H1 (cell line): ENCODE results near the gene KDM1A. TPM values are rescaled to one million over a fixed set of nuclear protein-coding genes. Genes with fewer than 3 reads are reported as not detected.

Experiments used
- CTCF ChIA-PET: fragments of 300-600 bp; sonication (Branson Sonifier 250); formaldehyde crosslinking; loops from one replicate; lab custom pipeline; 2021; ENCODE audit not compliant: partially characterized antibody; lab: Charles Lee
- POLR2A ChIA-PET: fragments of 300-600 bp; sonication (Branson Sonifier 250); formaldehyde crosslinking; loops from one replicate; lab custom pipeline; 2021; ENCODE audit warnings: inconsistent platforms; ENCODE audit not compliant: partially characterized antibody; lab: Charles Lee
- DNase-seq, 2 experiments: peaks; one replicate each; pipeline versions ENCODE4 v3.0.0 to v3.0.0-alpha.2; 2010 to 2022; ENCODE audit warnings: low spot score in 2 of 2, low read depth in 1 of 2, mixed read lengths in 1 of 2
- FAIRE-seq: peaks from 2 replicates; lab custom pipeline; 2011; peaks lifted over from hg19 to GRCh38; lab: Jason Lieb, UNC
- H2AFZ ChIP-seq: 2 replicates; pipeline ENCODE4 v1.8.1; 2012; ENCODE audit warnings: low read length, inconsistent platforms
- H2AK5ac ChIP-seq: 2 replicates; pipeline ENCODE4 v1.6.1; 2013; ENCODE audit warnings: low read depth, low read length
- H2BK120ac ChIP-seq: replicated peaks from 2 replicates; pipeline ENCODE3; 2013; ENCODE audit warnings: low read depth, low read length, inconsistent platforms
- H2BK12ac ChIP-seq: 2 replicates; pipeline ENCODE4 v1.6.1; 2013; ENCODE audit warnings: low read depth, low read length
- H2BK15ac ChIP-seq: 2 replicates; pipeline ENCODE4 v1.6.1; 2013; ENCODE audit warnings: low read length
- H2BK20ac ChIP-seq: 2 replicates; pipeline ENCODE4 v1.6.1; 2013; ENCODE audit warnings: low read length
- H2BK5ac ChIP-seq: 2 replicates; pipeline ENCODE4 v1.6.1; 2013; ENCODE audit warnings: low read depth, low read length
- H3K14ac ChIP-seq: 2 replicates; pipeline ENCODE4 v1.6.1; 2013; ENCODE audit warnings: inconsistent platforms; ENCODE audit not compliant: insufficient read length
- H3K18ac ChIP-seq: 2 replicates; pipeline ENCODE4 v1.6.1; 2013; ENCODE audit warnings: low read length; ENCODE audit errors: extremely low read depth
- H3K23ac ChIP-seq: 2 replicates; pipeline ENCODE4 v1.6.1; 2013; ENCODE audit warnings: inconsistent platforms; ENCODE audit not compliant: insufficient read length
- H3K23me2 ChIP-seq: 2 replicates; pipeline ENCODE4 v1.6.1; 2013; ENCODE audit warnings: low read depth, low read length
- H3K27ac ChIP-seq: 2 replicates; pipeline ENCODE4 v1.6.1; 2011; ENCODE audit warnings: low read depth, low read length, inconsistent platforms
- H3K27me3 ChIP-seq, 4 experiments: replicated peaks in 1 of 4; 1 replicate in 1 of 4; 2 replicates in 3 of 4; pipeline versions ENCODE4 v1.6.1 to v1.8.1; 2011 to 2013; ENCODE audit warnings: low read length in 3 of 4, mild to moderate bottlenecking in 3 of 4, inconsistent platforms in 2 of 4, mixed read lengths in 2 of 4, moderate library complexity in 1 of 4; ENCODE audit not compliant: control insufficient read depth in 3 of 4, insufficient read depth in 3 of 4; ENCODE audit errors: extremely low read depth in 1 of 4
- H3K36me3 ChIP-seq, 4 experiments: 2 replicates each; pipeline versions ENCODE4 v1.6.1 to v1.8.1; 2011 to 2013; ENCODE audit warnings: mild to moderate bottlenecking in 4 of 4, low read length in 3 of 4, moderate library complexity in 2 of 4, control low read depth in 1 of 4, inconsistent platforms in 1 of 4; ENCODE audit not compliant: insufficient read depth in 4 of 4, control insufficient read depth in 2 of 4
- H3K4ac ChIP-seq: replicated peaks from 2 replicates; pipeline ENCODE3; 2013; ENCODE audit warnings: low read length, low read depth, mixed read lengths, inconsistent platforms; ENCODE audit not compliant: insufficient read length
- H3K4me1 ChIP-seq, 4 experiments: replicated peaks in 1 of 4; 1 replicate in 1 of 4; 2 replicates in 3 of 4; pipeline versions ENCODE4 v1.6.1 to v1.8.1; 2011 to 2013; ENCODE audit warnings: low read length in 3 of 4, inconsistent platforms in 2 of 4, mixed read lengths in 1 of 4; ENCODE audit not compliant: insufficient read depth in 4 of 4, control insufficient read depth in 3 of 4
- H3K4me2 ChIP-seq, 2 experiments: 2 replicates each; pipeline versions ENCODE4 v1.6.1 to v1.8.1; 2011 to 2013; ENCODE audit warnings: low read depth in 2 of 2, low read length in 2 of 2, control low read depth in 1 of 2, inconsistent platforms in 1 of 2, mild to moderate bottlenecking in 1 of 2; ENCODE audit not compliant: insufficient read depth in 1 of 2
- H3K4me3 ChIP-seq, 4 experiments: fragments of 200-600, 300-600 bp in 1 of 4; sonication (generic), shearing (Covaris generic), sonication (Bioruptor Twin) in 1 of 4; 2 replicates each; pipeline versions ENCODE4 v1.5.1 to v1.8.1; 2011 to 2016; ENCODE audit warnings: low read length in 4 of 4, low read depth in 3 of 4, control low read depth in 2 of 4, inconsistent platforms in 2 of 4, mild to moderate bottlenecking in 2 of 4, mixed read lengths in 1 of 4, moderate library complexity in 1 of 4; ENCODE audit not compliant: insufficient read depth in 2 of 4; ENCODE audit errors: extremely low read depth in 1 of 4
- H3K56ac ChIP-seq: replicated peaks from 2 replicates; pipeline ENCODE3; 2013; ENCODE audit warnings: low read depth, mild to moderate bottlenecking, mixed read lengths, low read length, inconsistent platforms; ENCODE audit not compliant: insufficient read length
- H3K79me1 ChIP-seq: 2 replicates; pipeline ENCODE4 v1.6.1; 2013; ENCODE audit warnings: low read depth, low read length, control low read depth
- H3K79me2 ChIP-seq, 2 experiments: 2 replicates each; pipeline versions ENCODE4 v1.6.1 to v1.8.1; 2012 to 2013; ENCODE audit warnings: low read length in 2 of 2, mild to moderate bottlenecking in 2 of 2, inconsistent platforms in 1 of 2; ENCODE audit not compliant: insufficient read depth in 2 of 2, control insufficient read depth in 1 of 2
- H3K9ac ChIP-seq, 4 experiments: replicated peaks in 1 of 4; 1 replicate in 1 of 4; 2 replicates in 3 of 4; pipeline versions ENCODE4 v1.6.1 to v1.8.1; 2011 to 2013; ENCODE audit warnings: low read depth in 3 of 4, low read length in 3 of 4, control low read depth in 2 of 4, mild to moderate bottlenecking in 2 of 4, moderate library complexity in 2 of 4, inconsistent platforms in 1 of 4; ENCODE audit errors: extremely low read depth in 1 of 4
- H3K9me3 ChIP-seq, 2 experiments: 2 replicates each; pipeline versions ENCODE4 v1.6.1 to v1.8.1; 2012 to 2013; ENCODE audit warnings: mild to moderate bottlenecking in 2 of 2, moderate library complexity in 2 of 2, control low read depth in 1 of 2, inconsistent platforms in 1 of 2, low read depth in 1 of 2, low read length in 1 of 2, mixed read lengths in 1 of 2; ENCODE audit not compliant: insufficient read depth in 2 of 2
- H4K20me1 ChIP-seq, 2 experiments: replicated peaks in 1 of 2; 2 replicates each; pipeline versions ENCODE3 to v1.8.1; 2011 to 2013; ENCODE audit warnings: inconsistent platforms in 2 of 2, low read length in 2 of 2, mild to moderate bottlenecking in 1 of 2; ENCODE audit not compliant: insufficient read depth in 2 of 2, control insufficient read depth in 1 of 2
- H4K5ac ChIP-seq: 2 replicates; pipeline ENCODE4 v1.6.1; 2013; ENCODE audit warnings: low read length, low read depth, mixed read lengths, inconsistent platforms; ENCODE audit not compliant: insufficient read length
- H4K8ac ChIP-seq: 2 replicates; pipeline ENCODE4 v1.8.0; 2013; ENCODE audit warnings: mild to moderate bottlenecking, moderate library complexity, low read length, inconsistent platforms; ENCODE audit not compliant: insufficient read depth; ENCODE audit errors: extremely low read depth
- H4K91ac ChIP-seq: replicated peaks from 2 replicates; pipeline ENCODE3; 2013; ENCODE audit warnings: low read length, mixed read lengths, inconsistent platforms; ENCODE audit not compliant: insufficient read length
- CBX5 ChIP-seq: fragments of 300-800, 300-1000 bp; sonication (generic); IDR thresholded peaks from 2 replicates; pipeline ENCODE4 v1.7.1; 2016; ENCODE audit warnings: antibody characterized with exemption, low read length, low read depth
- CBX8 ChIP-seq: fragments of 300-800, 300-1000 bp; sonication (generic); IDR thresholded peaks from 2 replicates; pipeline ENCODE4 v1.7.1; 2016; ENCODE audit warnings: low read depth, low read length, borderline replicate concordance
- HDAC6 ChIP-seq: IDR thresholded peaks from one replicate; pipeline ENCODE4 v1.7.1; 2012; ENCODE audit warnings: low read depth, mild to moderate bottlenecking, inconsistent platforms, low read length, moderate library complexity
- KDM5A ChIP-seq: fragments of 200-600 bp; IDR thresholded peaks from 2 replicates; pipeline ENCODE4 v1.7.1; 2012; ENCODE audit warnings: mild to moderate bottlenecking, low read length, inconsistent platforms, mixed read lengths
- NANOG ChIP-seq: IDR thresholded peaks from 2 replicates; pipeline ENCODE4 v1.6.1; 2011; ENCODE audit warnings: low read length, low read depth, mild to moderate bottlenecking, inconsistent platforms; ENCODE audit not compliant: insufficient read depth, poor library complexity, severe bottlenecking
- POU5F1 ChIP-seq: IDR thresholded peaks from 2 replicates; pipeline ENCODE4 v1.6.1; 2011; ENCODE audit warnings: low read depth, mild to moderate bottlenecking, low read length, moderate library complexity
- WGBS, 2 experiments: shearing (Covaris generic) in 1 of 2; methylation state at CpG; one replicate each; pipeline versions ENCODE4 v1.1.6 to v1.1.7; 2013 to 2015; ENCODE audit warnings: low lambda C conversion rate in 2 of 2, mixed read lengths in 2 of 2, inconsistent platforms in 1 of 2, low coverage in 1 of 2, missing lambda C conversion rate in 1 of 2; ENCODE audit not compliant: insufficient replicate concordance in 2 of 2, insufficient coverage in 1 of 2, insufficient read length in 1 of 2; ENCODE audit errors: extremely low coverage in 1 of 2, missing lambda C conversion rate in 1 of 2; 5-methylcytosine and 5-hydroxymethylcytosine counted together
- polyA plus RNA-seq, 7 experiments: library from polyadenylated mRNA; depleted of rRNA in 3 of 7; stranded (reverse) in 5 of 7; unstranded in 2 of 7; fragments of >200 nt in 5 of 7; fragments of 200-250 nt in 2 of 7; gene quantifications; 1 replicate in 5 of 7; 2 replicates in 1 of 7; 4 replicates in 1 of 7; pipeline versions ENCODE4 v1.2.1 to v1.2.3, GENCODE V29; 2011 to 2013; ENCODE audit warnings: missing spikeins in 2 of 7, mixed read lengths in 2 of 7
- total RNA-seq: library from RNA; stranded (reverse); fragmentation: NEBNext Ultra II Directional; extraction: Animal tissue kit (Norgen Biotek cat#: 25700); gene quantifications from 2 replicates; pipeline ENCODE4 v1.2.1, GENCODE V29; 2021

Gene KDM1A
- total and polyA plus RNA-seq, 2 of the 8 experiments (the other 6 are each of a cell fraction or from before 2014, with no cell fraction given): 216 to 275 TPM

- no peak overlapping the region for H4K5ac ChIP-seq
- no peak for FAIRE-seq
- TF ChIP-seq POU5F1: no peak
- no peak for TF ChIP-seq NANOG
- TF ChIP-seq HDAC6: no peak
- TF ChIP-seq KDM5A: no peak
- TF ChIP-seq CBX8: no peak
- no peak for TF ChIP-seq CBX5
Measured at GRCh38 chr1:23092447-23092846, 73.2 kb downstream of the KDM1A start.

More at GRCh38 chr1:23092447-23092846, 73.2 kb downstream of the KDM1A start:
- Histone ChIP-seq H4K20me1 (peaks cover 2 to 3% of the 10 kb centered on the region in 2 experiments), H3K23ac (no peak overlapping the region), H3K18ac (no peak overlapping the region), H3K27ac (no peak overlapping the region), H2BK120ac (no peak overlapping the region), H3K27me3 (no peaks in the 10 kb centered on the region), H2AFZ (no peak overlapping the region), H3K36me3 (peaks cover 16 to 63% (median 44%) of the 10 kb centered on the region in 4 experiments; a peak in 6 of 8 replicates), H4K91ac (no peak overlapping the region), H3K14ac (no peak overlapping the region), H3K79me2 (peaks cover 3 to 12% of the 10 kb centered on the region in 2 experiments; a peak in 2 of 4 replicates), H4K8ac (no peak overlapping the region), H2BK15ac (no peak overlapping the region), H3K9me3 (no peaks in the 10 kb centered on the region), H3K79me1 (0 out of 2 replicates have a peak, but pooled peaks cover 7% of the 10 kb centered on the region), H3K56ac (no peak overlapping the region), H3K9ac (no peak overlapping the region; a peak in 1 of 7 replicates), H2BK12ac (no peak overlapping the region), H2AK5ac (no peak overlapping the region), H3K4me2 (no peak overlapping the region), H2BK20ac (no peak overlapping the region), H3K4ac (no peak overlapping the region), H2BK5ac (no peak overlapping the region), H3K4me3 (no peak overlapping the region), H3K23me2 (no peaks in the 10 kb centered on the region), H3K4me1 (no peaks in the 10 kb centered on the region; a peak in 1 of 7 replicates)
- 89% methylated on average over 12 of the region's 12 CpGs; no CpG with 5 or more reads in 1 of the 2 experiments for WGBS, 2 experiments
- CTCF ChIA-PET: interaction anchor here (0.7 to 27.1 kb wide), 9 partner anchors 8 to 125 kb away, joined by 3 to 705 read pairs (median 4); partner anchors contain the start of genes HTR1D and LUZP1
- POLR2A ChIA-PET: no interaction called here
- DNase-seq: no peak
